Panc1 (cell line): ENCODE results near the gene CPT1C. TPM values are rescaled to one million over a fixed set of nuclear protein-coding genes. Genes with fewer than 3 reads are reported as not detected.

Experiments used
- ATAC-seq: fragments of 200-7000 bp; cut with Tn5 transposase; 2 replicates; pipeline ENCODE4 v1.9.1; 2020; ENCODE audit warnings: mild to moderate bottlenecking, moderate library complexity
- BruUV-seq: library from RNA; stranded (reverse); fragments of 400-500 nt; replicated peaks from 2 replicates; lab custom pipeline; 2021; lab: Mats Ljungman, UMichigan
- CTCF ChIA-PET: fragments of 300-600 bp; sonication (Branson Sonifier 250); formaldehyde crosslinking; loops from one replicate; lab custom pipeline; 2022; ENCODE audit warnings: antibody characterized with exemption; lab: Charles Lee
- POLR2A ChIA-PET: fragments of 300-600 bp; sonication (Branson Sonifier 250); formaldehyde crosslinking; loops from one replicate; lab custom pipeline; 2022; ENCODE audit warnings: antibody characterized with exemption; lab: Charles Lee
- DNase-seq: peaks from one replicate; pipeline ENCODE4 v3.0.0-alpha.2; 2010; ENCODE audit warnings: low read depth, low spot score
- H3K27ac ChIP-seq: 2 replicates; pipeline ENCODE4 v1.5.1; 2011; ENCODE audit warnings: mild to moderate bottlenecking, low read length, inconsistent platforms
- H3K27me3 ChIP-seq: fragments of 200-500 bp; sonication (Bioruptor generic); 2 replicates; pipeline ENCODE4 v1.6.0; 2014; ENCODE audit warnings: low read length, inconsistent platforms; ENCODE audit not compliant: control insufficient read depth, insufficient read depth
- H3K36me3 ChIP-seq: fragments of 200-500 bp; sonication (Bioruptor generic); 2 replicates; pipeline ENCODE4 v1.5.1; 2014; ENCODE audit warnings: inconsistent platforms, mild to moderate bottlenecking, low read length, moderate library complexity; ENCODE audit not compliant: control insufficient read depth, insufficient read depth
- H3K4me1 ChIP-seq: 2 replicates; pipeline ENCODE4 v1.5.1; 2011; ENCODE audit warnings: inconsistent platforms, mild to moderate bottlenecking, low read length, moderate library complexity; ENCODE audit not compliant: control insufficient read depth, insufficient read depth
- H3K4me3 ChIP-seq, 2 experiments: 2 replicates each; pipeline ENCODE4 v1.5.1; 2011 to 2012; ENCODE audit warnings: low read depth in 2 of 2, low read length in 2 of 2, mild to moderate bottlenecking in 2 of 2, inconsistent platforms in 1 of 2, moderate library complexity in 1 of 2
- H3K9me3 ChIP-seq: fragments of 200-500 bp; sonication (Bioruptor generic); 2 replicates; pipeline ENCODE4 v1.5.1; 2014; ENCODE audit warnings: low read depth, mild to moderate bottlenecking, inconsistent platforms, low read length, moderate library complexity; ENCODE audit not compliant: control insufficient read depth, insufficient read depth
- CTCF ChIP-seq: fragments of 450-650 bp; IDR thresholded peaks from 2 replicates; pipeline ENCODE4 v1.5.1; 2017; ENCODE audit warnings: mild to moderate bottlenecking
- POLR2AphosphoS5 ChIP-seq: IDR thresholded peaks from 2 replicates; pipeline ENCODE4 v1.6.1; 2012; ENCODE audit warnings: mild to moderate bottlenecking, low read depth, low read length, moderate library complexity
- REST ChIP-seq, 2 experiments: IDR thresholded peaks; 2 replicates each; pipeline ENCODE4 v1.6.1; 2011 to 2012; ENCODE audit warnings: low read depth in 2 of 2, control low read depth in 1 of 2, low read length in 1 of 2, mild to moderate bottlenecking in 1 of 2, moderate library complexity in 1 of 2; ENCODE audit not compliant: insufficient read depth in 1 of 2
- SIN3A ChIP-seq: IDR thresholded peaks from 2 replicates; pipeline ENCODE4 v1.6.1; 2012; ENCODE audit warnings: low read depth, mild to moderate bottlenecking, low read length, moderate library complexity, borderline replicate concordance; ENCODE audit not compliant: insufficient read depth
- TCF7L2 ChIP-seq: IDR thresholded peaks from 2 replicates; pipeline ENCODE4 v1.6.1; 2011; ENCODE audit warnings: mild to moderate bottlenecking, low read depth, low read length, inconsistent platforms
- in situ Hi-C: cut with HindIII; loops from 2 replicates; pipeline ENCODE4 v1.10.0; 2016; ENCODE audit warnings: low sequenced_read_pairs, low pct_unique_long_range_greater_than_20kb
- intact Hi-C: fragments of 100-400 bp; cut with micrococcal nuclease; formaldehyde crosslinking; loops from one replicate; pipeline ENCODE4 v1.10.0; 2022; ENCODE audit not compliant: unreplicated experiment
- total RNA-seq: library from RNA; stranded (reverse); gene quantifications from one replicate; pipeline ENCODE4 v1.2.1, GENCODE V29; 2021; ENCODE audit not compliant: unreplicated experiment

Gene CPT1C
- total RNA-seq, 1 experiment from 2014 or later, result 0.23 TPM

- H3K4me1 ChIP-seq, result peaks cover 13% of the 10 kb centered on the region
- intact Hi-C loops, result no loop called here
- no peak for TF ChIP-seq SIN3A
- no peak for TF ChIP-seq CTCF
- no peak for TF ChIP-seq REST (IDR thresholded peaks at IDR 0.05; ENCODE audit: insufficient read depth in 1 of 2, low read depth in 2 of 2, low read length in 1 of 2)
- TF ChIP-seq TCF7L2, result no peak
- TF ChIP-seq POLR2AphosphoS5, result no peak
- BruUV-seq, result no TSS peak
- ChIA-PET CTCF (no interaction called here), POLR2A (no interaction called here)
- no peak for ATAC-seq
- no peak overlapping the region for H3K27ac ChIP-seq
- no peaks in the 10 kb centered on the region for H3K9me3 ChIP-seq
- no peak for DNase-seq
- H3K36me3 ChIP-seq, result peaks cover 4% of the 10 kb centered on the region; the same call in 1 of the 2 replicates
- H3K4me3 ChIP-seq, result no peak overlapping the region
- no peaks in the 10 kb centered on the region for H3K27me3 ChIP-seq
- in situ Hi-C loops, result no loop called here
These were observed 44.9 kb upstream of the CPT1C start for GRCh38 chr19:49645995-49646394.

GRCh38 chr19:49646586-49646985 lies 44.3 kb upstream of the CPT1C start:
- in situ Hi-C loops, result no loop called here
- H3K36me3 ChIP-seq, result peaks cover 4% of the 10 kb centered on the region; the same call in 1 of the 2 replicates
- TF ChIP-seq SIN3A (no peak), REST (IDR thresholded peaks at IDR 0.05; ENCODE audit: insufficient read depth in 1 of 2, low read depth in 2 of 2, low read length in 1 of 2) (no peak), TCF7L2 (no peak), POLR2AphosphoS5 (no peak), CTCF (no peak)
- DNase-seq (no peak), ATAC-seq (no peak)
- ChIA-PET POLR2A (no interaction called here), CTCF (no interaction called here)
- peaks cover 13% of the 10 kb centered on the region for H3K4me1 ChIP-seq
- no TSS peak for BruUV-seq
- H3K9me3 ChIP-seq, result no peaks in the 10 kb centered on the region
- H3K27me3 ChIP-seq, result no peaks in the 10 kb centered on the region
- intact Hi-C loops, result no loop called here
- H3K27ac ChIP-seq, result no peak overlapping the region
- H3K4me3 ChIP-seq, result no peak overlapping the region
